Activated CD4-positive, alpha-beta T cell treated with anti-CD3 and anti-CD28 coated beads, Interleukin-2, Interleukin-6, amounts not matched to agents 100 ng/mL and 50 ng/mL, durations not matched to agents 16 hours and 8 hours (primary cell): Measurements from ENCODE around the gene INPP1.

Experiments used
- DNase-seq: peaks from one replicate; pipeline ENCODE4 v3.0.0-alpha.2; 2020

INPP1 gene

DNA sequence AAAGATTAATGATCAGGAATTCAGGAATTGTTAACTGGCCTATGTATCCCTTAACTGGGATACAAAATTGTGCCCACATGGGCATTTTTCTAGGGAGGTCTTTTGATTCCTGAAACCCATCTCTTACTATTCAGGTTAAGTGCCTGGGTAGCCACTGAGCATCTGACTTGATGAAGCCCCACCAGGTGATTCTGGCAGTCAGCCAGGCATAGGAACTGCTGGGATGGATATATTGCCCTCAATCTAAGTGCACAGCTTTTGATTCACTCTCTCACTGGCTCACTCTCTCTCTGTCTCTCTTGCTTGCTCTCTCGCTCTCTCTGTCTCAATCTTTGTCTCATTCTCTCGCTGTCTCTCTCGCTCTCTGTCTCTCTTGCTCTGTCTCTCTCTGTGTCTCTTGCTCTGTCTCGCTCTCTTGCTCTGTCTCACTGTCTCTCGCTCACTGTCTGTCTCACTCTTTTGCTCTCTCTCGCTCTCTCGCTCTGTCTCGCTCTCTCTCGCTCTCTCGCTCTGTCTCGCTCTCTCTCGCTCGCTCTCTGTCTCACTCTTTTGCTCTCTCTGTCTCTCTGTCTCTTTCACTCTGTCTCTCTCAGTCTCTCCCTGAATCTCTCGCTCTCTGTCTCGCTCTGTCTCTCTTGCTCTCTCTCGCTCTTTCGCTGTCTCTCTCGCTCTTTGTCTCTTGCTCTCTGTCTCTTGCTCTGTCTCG is 22.3 kb downstream of the INPP1 start:
- DNase-seq = no peak

DNA sequence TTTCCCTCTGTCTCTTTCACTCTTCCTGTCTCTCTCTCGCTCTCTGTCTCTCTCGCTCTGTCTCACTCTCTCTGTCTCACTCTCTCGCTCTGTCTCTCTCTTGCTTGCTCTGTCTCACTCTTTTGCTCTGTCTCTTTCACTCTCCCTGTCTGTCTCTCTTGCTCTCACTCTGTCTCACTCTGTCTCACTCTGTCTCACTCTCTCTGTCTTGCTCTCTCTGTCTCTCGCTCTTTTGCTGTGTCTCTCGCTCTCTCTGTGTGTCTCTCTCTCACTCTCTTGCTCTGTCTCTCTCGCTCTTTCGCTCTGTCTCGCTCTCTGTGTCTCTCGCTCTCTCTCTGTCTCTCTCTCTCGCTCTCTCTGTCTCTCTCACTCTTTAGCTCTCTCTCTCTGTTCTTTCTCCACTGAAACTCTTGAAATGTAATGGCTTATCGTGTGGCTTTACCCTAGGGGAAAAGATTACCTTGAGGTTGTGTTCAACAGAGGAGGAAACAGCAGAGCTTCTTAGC is 22.9 kb downstream of the INPP1 start:
- DNase-seq = no peak

DNA sequence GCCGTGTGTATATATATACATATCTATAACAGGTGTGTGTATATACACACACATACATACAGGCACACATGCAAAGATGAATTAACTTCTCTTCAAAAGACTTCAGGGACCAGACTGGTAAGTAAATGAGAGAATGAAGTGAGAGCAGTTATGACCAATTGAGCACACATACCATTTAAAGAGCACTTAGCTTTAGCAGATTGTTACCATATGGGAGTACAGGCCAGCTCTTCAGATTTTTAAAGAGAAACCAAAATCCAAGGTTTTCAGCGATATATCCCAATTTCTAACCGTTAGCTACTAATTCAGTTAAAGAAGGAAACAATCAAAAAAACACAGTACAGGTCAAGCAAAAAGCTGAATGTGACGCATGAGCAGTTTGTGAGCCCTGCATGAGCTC is 23.7 kb downstream of the INPP1 start:
- no peak for DNase-seq

DNA sequence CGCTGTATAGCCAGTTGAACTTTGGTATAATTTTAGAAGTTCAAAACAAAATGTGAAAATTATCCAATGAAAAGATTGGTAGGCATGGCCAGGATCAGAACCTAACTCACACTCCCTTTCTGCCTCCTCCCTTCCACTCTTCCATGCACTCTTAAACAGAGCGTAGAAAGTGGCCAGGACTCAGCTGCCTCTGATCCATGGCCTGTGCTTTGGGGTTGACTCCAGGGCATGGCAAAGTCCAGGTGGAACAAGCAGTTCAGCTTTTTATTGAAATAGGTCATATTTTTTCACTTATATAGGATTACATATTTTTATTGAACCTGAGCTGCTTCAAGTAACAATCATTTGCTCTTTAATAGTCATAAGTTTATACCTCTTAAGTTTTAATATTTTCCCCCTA is 26.2 kb downstream of the INPP1 start:
- DNase-seq = no peak

DNA sequence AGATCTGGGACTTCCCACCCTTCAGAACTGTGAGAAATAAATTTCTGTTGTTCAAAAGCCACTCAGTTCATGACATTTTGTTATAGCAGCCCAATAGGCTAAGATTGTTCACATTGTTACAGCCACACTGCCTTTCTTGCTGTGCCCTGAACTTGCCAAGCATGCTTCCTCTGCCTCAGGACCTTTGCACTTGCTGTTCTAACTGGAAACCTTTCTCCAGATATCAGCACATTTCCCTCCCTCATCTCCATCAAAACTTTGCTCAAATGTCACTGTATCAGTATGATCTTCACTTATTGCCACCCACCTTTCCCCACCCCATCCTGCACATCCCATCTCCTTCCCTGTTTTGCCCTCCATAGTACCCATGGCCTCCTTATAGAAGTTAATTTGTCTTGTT is 32.7 kb downstream of the INPP1 start:
- DNase-seq = no peak

DNA sequence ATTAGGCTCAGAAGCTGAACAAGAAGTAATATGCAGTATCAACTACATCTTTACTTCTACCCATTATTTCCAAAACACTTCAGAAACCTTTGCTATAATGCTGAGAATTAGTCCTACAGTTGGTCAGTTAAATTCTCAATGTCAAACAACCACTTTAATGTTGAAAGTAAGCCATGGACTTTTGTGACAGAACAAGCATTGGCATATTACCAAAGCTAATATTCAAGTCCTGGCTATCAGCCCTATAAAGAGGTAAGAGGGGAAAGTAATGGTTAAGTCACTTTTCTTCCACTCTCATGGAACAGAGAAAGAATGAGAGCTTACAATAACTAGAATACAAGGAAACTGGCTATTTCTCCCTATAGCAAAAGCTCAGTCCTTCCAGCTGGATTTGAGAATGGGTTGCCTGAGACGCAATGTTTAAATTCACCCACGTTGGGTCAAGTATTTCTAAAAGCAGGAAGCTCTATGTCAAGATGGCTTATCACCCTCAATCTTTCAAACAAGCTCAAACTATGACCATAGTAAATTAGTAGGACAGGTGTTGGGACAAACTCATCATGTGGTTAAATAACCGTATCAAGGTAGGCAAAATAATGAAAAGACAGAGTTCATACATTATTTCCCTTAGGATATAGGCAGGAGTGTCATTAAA is 33.3 kb downstream of the INPP1 start:
- no peak for DNase-seq

DNA sequence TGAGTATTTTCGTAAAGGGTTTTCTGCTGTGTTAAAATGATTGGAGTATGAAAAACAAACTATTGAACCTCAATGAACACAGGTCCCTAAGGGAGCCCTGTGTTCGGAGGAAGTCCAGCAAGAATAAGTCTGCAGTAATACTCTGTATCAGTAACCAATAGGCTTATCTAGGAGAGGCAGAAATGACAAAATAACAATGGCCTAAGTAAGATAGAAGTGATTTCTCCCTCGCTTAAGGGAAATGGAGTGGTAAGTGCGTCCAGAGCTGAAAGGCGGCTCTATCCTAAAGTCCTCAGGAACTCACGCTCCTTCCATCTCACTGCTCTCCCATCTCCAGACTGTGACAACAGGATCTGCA is 35.5 kb downstream of the INPP1 start:
- no peak for DNase-seq

DNA sequence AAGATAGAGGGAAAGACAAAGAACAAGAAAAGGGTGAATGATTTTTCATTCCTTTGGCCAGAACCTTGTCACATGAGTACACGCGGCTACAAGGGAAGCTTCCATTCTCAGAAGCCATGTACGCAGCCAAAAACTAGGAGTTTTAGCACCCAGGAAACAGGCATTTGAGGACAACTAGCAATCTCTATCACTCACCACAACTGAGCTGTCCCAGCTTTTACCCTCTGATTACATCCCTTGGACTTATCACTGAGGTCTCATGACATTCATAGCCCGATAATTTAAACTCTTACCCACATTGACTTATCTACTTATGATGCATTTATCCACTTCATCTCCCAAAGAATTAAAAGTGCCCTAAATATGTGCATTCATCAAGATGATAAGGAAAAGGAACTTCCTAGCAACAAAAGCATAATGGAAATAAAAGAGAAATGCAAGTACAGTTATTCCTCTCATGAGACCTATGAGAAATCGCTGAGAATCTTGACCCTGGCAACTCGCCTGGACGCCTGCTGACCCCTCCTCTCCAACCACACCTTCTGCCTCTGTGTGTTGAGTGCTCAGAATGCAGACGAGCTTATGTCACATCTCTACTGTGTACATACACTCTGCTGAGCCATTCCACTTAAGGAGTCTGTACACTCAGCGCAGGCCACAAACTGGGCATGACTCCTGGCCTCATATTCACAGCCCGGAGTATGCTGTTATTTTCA is 36.0 kb downstream of the INPP1 start:
- no peak for DNase-seq

DNA sequence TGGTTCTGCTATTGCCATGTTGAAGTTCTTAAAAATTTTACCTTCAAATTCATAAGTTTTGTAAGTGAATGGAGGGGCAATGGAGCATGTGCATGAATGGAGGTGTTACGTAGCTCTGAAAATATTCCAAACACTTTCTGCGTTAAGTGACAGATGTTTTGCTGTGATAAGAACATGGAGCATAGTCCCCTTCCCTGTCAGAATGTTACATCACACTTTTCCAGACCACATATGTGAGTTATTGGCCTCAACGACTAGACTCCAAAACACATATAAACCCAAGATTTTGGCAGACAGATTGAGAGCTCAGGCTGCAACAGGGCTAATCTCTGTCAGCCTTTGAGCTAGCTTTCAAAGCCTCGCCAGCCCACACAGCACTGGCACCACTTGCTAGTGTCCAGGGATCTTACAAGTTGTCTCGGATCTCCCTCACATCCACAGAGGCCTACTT is 37.6 kb downstream of the INPP1 start:
- DNase-seq = no peak

DNA sequence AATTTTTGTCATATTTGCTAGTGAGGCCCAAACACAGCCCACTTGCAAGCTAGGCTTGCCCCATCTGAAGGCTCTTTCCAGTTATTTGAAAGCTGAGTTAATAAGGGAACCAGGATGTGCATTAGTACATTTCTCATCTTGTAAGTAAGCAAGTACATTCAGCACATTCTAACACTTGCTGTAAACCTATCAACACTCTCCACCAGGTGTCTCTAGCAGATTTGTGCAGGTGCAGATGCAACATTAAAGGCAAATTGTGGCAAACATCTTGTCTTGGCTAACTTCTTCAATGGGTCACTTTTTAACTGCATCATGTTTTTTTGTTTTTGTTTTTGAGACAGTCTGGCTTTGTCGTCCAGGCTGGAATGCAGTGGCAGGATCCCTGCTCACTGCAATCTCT is 39.5 kb downstream of the INPP1 start:
- DNase-seq = peak; percentile 50

DNA sequence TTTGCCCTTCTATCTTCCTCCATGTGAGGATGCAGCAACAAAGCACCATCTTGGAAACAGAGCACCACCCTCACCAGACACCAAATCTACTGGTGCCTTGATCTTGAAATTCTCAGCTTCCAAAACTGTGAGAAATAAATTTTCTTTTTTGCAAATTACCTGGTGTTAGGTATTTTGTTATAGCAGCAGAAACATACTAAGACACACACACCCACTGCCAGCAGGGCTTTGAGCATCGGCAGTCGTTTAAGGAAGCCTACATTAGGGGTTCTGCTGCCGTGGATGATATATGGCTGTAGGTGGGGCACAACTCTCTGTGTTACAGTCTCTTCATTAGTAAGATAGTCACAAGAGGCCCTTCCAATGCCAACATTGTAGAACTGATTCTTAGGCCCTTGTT is 44.0 kb downstream of the INPP1 start:
- no peak for DNase-seq

DNA sequence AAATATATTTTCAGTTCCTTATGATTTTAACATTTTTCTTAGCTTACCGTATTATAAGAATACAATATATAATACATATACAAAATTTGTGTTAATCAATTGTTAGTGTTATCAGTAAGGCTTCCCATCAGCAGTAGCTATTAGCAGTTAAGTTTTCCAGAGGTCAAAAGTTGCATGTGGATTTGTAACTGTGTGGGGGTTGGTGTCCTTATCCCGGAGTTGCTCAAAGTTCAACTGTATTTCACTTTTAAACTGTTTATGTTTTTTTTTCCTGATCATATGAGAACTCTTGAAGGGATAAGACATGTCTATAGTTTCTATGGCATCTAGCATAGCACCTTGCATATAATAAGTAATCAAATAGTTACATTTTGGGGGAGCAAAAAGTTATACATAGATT is 52.9 kb downstream of the INPP1 start:
- DNase-seq = no peak

DNA sequence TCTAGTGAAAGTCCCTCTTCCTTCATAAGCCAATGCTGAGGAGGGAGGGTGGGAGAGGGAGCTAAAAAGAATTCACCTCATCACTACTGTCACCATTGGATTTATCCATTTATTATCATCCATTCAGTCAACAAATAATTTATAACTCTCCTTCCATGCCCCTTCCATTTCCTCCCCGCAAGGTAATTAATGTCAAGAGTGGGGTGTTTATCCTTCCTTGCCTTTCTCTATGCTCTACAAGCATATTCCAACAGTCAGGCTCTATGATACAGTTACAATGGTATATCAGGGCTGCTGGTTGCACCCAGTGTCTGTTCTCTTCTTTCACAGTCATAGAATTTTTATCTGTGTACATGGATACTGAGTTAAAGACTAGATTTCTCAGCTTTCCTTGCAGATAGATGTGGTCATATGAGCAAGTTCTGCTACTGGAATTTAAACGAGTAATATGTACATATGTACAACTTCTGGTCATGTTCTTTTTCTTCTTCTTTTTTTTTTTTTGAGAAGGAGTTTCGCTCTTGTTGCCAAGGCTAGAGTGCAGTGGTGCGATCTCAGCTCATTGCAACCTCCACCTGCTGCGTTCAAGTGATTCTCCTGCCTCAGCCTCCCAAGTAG is 59.7 kb downstream of the INPP1 start:
- no peak for DNase-seq

DNA sequence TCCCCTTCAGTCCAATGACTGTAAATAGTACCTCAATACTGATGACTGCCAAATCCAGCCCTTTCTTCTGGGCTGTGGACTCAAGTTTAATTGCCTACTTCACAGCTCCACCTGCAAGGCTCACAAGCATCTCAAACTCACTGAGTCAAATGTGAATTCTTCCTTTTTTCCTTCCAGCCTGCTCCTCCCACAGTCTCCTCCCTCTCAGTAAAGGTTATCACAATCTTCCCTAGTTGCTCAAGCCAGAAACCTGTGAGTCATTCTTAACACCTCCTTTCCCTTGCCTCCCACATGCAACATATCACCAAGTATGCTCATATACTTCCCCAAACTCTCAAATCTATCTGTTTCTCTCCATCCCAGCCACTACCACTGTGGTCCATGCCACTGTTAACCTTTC is 61.1 kb downstream of the INPP1 start:
- DNase-seq = peak; percentile 53

DNA sequence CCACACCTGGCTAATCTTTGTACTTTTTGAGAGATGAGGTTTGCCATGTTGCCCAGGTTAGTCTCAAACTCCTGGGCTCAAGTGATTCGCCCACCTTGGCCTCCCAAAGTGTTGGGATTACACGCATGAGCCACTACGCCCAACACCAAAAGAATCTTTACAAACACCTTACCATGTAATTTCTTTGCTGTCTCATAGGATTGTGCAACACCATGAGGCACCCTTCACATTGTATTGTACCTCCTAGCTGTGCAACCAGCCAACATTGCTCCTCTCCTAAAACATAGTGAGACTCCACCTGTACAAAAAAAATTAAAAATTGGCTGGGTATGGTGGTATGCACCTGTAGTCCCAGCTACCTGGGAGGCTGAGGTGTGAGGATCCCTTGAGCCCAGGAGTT is 61.7 kb downstream of the INPP1 start:
- no peak for DNase-seq

DNA sequence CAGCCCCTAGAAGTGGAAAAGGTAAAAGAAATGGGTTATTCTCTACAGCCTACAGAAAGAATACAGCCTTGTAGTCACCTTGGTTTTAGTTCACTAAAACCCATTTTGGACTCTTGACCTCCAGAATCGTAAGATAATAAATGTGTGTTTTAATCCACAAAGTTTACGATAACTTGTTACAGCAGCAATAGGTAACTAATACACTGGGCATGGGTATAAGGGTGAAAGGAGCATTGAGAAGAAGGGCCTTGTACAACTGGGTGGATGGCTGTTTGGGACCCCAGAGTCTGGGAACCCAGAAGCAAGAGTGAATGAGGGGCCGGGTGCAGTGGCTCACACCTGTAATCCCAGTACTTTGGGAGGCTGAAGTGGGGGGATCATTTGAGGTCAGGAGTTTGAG is 62.6 kb downstream of the INPP1 start:
- DNase-seq = no peak

DNA sequence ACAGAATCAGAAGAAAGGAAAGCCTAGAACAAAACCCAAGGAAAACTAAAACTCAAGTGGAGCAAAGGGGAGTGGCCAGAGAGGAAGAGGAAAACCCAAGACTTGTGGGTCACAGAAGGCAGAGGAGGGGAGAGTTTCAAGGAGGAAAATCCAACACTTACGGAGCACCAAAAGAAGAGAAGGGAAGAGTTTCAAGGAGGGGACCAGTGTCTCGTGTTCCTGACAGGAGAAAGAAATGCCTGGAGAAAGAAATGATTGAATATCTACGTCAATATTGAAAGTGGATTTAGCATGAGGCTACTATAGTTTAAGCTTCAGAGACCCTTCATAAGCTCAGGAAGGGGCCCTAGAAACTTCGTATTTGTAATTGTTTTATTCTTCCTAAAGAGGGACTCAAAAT is 63.4 kb downstream of the INPP1 start:
- no peak for DNase-seq

DNA sequence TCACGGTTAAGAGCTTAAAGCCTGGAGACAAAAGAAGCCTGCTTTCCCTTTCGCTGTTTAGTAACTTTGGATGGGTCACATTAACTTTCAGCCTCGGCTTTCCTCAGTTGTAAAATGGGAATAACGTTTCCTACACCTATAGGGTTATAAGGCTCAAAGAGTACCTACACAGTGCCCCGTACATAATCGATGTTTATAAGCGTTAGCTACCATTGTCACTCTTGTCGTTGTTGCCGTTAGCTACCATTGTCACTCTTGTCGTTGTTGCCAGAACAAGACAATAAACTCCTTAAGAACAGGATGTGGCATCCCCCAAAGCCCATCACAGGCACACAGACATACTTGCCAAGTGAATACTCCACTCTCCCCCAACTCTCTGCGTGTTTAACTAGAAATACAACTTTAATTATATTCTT is 63.9 kb downstream of the INPP1 start:
- no peak for DNase-seq

DNA sequence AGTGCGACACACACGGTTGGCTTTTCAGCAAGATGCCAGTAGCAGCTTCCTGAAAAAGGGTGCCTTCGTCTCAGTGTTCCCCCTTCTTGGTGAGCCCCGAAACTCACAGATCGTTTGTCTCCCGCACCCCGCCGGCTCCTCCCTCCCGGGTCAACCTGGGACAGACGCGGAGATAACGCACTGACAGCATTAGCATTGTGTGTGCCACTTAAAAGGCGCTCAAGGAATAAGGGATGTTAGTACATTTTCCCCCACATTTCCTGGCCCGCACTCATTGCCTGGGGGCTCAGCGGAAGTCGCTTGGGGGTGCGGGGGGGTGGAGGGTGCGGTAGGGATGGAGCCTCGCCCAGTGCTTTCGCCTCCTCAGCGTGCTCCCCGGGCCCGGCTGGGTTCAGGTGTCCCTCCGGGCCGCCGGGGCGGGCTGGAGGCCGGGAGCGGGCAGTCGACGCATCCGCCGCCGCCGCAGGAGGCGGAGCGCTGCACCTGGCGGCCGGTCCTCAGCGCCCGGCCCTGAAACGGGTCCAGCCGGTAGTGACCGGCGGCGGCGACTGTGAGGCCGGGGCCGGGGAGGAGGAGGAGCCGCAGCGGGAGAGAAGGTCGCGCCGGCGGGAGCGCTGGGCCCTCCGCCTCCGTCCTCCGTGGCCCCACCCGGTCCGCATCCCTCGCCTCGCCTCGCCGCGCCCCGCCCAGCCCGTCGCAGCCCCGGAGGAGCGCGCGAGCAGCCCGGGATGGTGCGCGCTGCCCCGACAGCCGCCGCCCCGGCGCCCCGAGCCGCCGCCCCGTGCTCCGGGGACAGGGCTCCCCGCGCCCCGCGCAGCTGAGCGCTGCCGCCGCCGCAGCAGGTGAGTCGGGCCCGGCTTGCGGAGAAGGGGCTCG is 64.5 kb downstream of the INPP1 start, which contains the start of gene MFSD6:
MFSD6 (plus strand) TSS at position 694 of the 876 bp plus-strand sequence. CDS start 27,675 bp downstream, outside the sequence.
- peak; percentile 58 for DNase-seq

DNA sequence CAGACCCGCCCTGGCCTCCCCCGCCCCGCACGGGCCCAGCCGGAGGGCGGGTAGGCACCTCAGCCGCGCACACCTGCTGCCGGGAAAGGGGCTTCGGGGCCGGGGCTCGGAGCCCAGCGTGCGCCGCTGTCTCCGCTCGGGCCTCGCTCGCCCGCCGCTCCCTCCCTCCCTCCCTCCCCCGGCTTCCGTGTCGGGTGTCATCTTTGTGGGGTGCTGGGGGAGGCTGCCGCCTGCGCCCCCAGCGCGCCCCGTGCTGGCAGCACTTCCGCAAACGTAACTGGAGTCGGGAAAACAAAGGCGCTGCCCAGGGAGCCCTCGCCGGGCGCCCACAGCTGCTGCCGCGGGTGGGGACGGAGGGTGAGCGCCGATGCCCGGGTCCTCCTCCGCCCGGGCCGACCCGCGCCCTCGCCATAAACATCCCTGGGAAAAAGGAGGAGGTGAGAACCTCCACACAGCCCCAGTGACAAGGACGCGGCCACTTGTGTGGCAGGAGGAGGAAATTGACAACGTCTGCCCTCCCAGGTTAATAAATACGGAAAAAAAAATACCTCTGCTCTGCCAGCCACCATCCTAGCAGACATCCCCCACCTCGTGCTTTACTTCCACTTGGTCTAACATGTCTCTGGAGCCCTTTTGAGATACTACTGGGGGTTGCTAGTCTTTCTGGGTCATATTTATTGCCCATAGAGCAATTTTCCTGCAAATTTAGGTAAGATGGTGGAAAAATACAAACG is 65.3 kb downstream of the INPP1 start:
- DNase-seq = peak; percentile 80

DNA sequence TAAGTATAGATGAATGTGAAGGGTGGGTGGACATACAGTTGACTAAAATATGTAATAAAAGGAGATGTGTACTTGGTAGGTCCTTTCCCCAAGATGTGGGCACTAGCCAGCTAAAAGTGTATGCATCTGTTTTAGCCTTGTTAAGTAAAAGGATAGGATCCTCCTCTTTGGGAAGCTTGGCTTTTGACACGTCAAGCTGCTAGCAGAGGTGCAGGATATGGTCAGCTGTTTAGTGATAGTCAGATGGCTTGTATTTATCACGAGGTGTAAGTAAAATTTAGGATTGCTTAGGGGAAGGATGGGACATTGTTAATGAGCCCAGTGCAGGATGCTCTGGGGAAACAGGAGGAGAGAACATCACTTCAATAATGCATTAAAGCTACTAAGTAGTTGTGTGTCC is 66.2 kb downstream of the INPP1 start:
- no peak for DNase-seq

DNA sequence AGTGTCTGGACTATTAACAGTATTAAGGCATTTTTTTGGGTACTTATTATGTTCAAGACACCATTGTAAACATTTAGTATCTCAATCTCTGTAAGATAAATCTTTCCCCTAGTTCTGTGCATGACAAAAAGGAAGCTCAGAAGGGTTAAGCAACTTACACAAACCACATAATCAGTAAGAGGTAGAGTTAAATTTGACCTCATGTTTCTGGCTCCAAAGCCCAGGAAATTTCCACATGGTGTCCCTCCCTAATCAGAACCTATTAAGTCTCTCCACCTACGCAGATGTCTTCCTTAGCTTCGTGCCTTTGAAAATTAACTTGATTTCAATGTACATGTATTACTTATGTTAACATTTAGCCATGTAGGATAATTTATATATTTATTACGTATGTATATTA is 66.8 kb downstream of the INPP1 start:
- DNase-seq = no peak
